ENCODE data around the gene TXNRD2. TPM values are rescaled to one million over a fixed set of nuclear protein-coding genes. Genes with fewer than 3 reads are reported as not detected.

The TXNRD2 gene
- total and polyA plus RNA-seq, 7 donors: 13.7 to 35.1 (median 21.1) TPM

DNA sequence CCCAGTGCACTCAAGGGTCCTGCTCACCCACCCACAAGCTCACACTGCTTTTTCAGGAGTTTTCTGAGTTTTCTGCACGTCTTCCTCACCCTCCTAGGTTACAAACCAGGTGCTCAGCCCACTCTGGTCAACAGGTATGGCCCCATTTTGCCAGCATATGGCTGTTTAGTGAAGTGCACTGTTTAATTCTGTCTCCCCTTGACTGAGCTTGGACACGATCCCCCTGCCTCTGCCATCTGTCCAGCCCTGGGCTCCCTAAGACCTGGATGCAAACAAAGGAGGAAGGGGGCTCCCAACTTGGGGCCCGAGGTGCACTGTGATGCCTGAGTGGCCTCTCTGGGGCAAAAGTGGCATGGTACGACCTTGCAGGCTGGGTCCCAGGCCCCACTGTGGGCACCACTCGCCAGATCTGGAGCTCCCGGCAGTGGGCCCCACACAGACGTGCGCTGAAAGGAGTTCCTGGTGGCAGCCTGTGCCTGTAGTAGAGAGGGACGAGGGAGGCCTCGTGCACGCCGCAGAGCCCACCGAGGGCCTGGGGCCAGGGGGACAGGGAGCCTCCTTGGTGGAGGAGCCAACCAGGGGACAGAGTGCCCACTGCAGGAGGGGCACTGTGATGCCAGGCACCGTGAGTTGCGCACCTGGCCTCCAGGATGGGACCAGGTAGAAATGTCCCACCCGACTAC is 37.3 kb downstream of the TXNRD2 start:
- Histone ChIP-seq H3K27ac (no peak overlapping the region), H3K9me3 (no peaks in the 10 kb centered on the region), H3K4me1 (no peaks in the 10 kb centered on the region), H3K27me3 (ENCODE audit: insufficient read depth in 3 of 3, low read length in 2 of 3) (no peaks in the 10 kb centered on the region), H3K36me3 (ENCODE audit: insufficient read depth in 1 of 2, low read depth in 1 of 2) (peaks cover 0 to 33% of the 10 kb centered on the region in 2 donors), H3K4me3 (no peak overlapping the region)
- DNase-seq: no peak
- intact Hi-C loops (cut with DNase I): no loop called here
- TF ChIP-seq, protein P1, sequence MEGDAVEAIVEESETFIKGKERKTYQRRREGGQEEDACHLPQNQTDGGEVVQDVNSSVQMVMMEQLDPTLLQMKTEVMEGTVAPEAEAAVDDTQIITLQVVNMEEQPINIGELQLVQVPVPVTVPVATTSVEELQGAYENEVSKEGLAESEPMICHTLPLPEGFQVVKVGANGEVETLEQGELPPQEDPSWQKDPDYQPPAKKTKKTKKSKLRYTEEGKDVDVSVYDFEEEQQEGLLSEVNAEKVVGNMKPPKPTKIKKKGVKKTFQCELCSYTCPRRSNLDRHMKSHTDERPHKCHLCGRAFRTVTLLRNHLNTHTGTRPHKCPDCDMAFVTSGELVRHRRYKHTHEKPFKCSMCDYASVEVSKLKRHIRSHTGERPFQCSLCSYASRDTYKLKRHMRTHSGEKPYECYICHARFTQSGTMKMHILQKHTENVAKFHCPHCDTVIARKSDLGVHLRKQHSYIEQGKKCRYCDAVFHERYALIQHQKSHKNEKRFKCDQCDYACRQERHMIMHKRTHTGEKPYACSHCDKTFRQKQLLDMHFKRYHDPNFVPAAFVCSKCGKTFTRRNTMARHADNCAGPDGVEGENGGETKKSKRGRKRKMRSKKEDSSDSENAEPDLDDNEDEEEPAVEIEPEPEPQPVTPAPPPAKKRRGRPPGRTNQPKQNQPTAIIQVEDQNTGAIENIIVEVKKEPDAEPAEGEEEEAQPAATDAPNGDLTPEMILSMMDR (IDR thresholded peaks at IDR 0.05): no peak
- no peak for ATAC-seq
- WGBS, 3 donors: 86 to 93% (median 89%) methylated on average over 16 of the region's 16 CpGs

DNA sequence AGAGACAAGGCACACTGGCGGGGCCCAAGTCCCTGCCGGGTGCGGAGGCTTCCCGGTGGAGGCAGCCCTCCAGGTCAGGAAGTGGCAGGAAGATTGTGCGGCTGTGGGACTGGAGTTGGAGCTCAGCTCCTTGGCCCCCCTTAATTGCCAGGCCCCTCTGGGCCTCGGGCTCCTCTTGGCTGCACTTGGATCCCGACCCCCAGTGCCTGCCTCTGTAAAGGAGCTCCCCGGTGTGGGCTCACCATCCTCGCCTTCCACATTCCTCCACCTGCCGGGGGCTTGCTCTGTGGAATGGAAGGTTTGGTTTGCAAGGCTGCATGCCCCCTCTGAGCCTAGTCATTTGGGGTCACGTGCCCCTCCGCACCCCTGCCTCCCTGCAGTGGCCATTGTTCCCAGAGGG is 38.1 kb downstream of the TXNRD2 start:
- Histone ChIP-seq H3K4me3 (no peak overlapping the region), H3K4me1 (no peaks in the 10 kb centered on the region), H3K36me3 (ENCODE audit: insufficient read depth in 1 of 2, low read depth in 1 of 2) (peaks cover 0 to 37% of the 10 kb centered on the region in 2 donors), H3K27me3 (ENCODE audit: insufficient read depth in 3 of 3, low read length in 2 of 3) (no peaks in the 10 kb centered on the region), H3K27ac (no peak overlapping the region), H3K9me3 (no peaks in the 10 kb centered on the region)
- TF ChIP-seq, protein P1 (IDR thresholded peaks at IDR 0.05): no peak
- ATAC-seq (no peak), DNase-seq (no peak)
- intact Hi-C loops (cut with DNase I): no loop called here
- 82 to 86% (median 84%) methylated on average over 12 of the region's 12 CpGs for WGBS, 3 donors

DNA sequence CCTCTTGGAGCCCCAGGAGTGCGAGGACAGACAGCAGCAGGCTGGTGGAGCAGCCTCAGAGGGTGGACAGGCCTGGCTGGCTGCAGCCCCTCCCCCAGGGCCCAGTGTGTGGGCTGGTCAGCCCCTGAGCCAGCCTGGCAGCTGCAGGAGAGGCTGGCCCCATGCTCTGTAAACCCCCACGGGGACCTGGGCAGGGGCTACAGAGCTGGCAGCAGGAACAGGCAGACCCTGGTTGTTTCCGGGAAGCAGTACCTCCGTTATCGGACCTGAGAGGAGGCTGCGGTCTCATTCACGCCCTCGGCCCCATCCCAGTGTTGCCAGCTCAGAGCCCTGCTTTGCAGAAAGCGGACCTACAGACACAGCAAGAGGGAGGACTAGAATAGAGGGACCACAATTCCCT is 38.6 kb downstream of the TXNRD2 start:
- intact Hi-C loops (cut with DNase I): no loop called here
- Histone ChIP-seq H3K36me3 (ENCODE audit: insufficient read depth in 1 of 2, low read depth in 1 of 2) (peaks cover 0 to 37% of the 10 kb centered on the region in 2 donors), H3K4me1 (no peaks in the 10 kb centered on the region), H3K9me3 (no peaks in the 10 kb centered on the region), H3K27me3 (ENCODE audit: insufficient read depth in 3 of 3, low read length in 2 of 3) (no peaks in the 10 kb centered on the region), H3K4me3 (no peak overlapping the region), H3K27ac (no peak overlapping the region)
- TF ChIP-seq, protein P1 (IDR thresholded peaks at IDR 0.05): no peak
- ATAC-seq: no peak
- WGBS, 3 donors: 77 to 85% (median 78%) methylated on average over 9 of the region's 9 CpGs
- DNase-seq: no peak

DNA sequence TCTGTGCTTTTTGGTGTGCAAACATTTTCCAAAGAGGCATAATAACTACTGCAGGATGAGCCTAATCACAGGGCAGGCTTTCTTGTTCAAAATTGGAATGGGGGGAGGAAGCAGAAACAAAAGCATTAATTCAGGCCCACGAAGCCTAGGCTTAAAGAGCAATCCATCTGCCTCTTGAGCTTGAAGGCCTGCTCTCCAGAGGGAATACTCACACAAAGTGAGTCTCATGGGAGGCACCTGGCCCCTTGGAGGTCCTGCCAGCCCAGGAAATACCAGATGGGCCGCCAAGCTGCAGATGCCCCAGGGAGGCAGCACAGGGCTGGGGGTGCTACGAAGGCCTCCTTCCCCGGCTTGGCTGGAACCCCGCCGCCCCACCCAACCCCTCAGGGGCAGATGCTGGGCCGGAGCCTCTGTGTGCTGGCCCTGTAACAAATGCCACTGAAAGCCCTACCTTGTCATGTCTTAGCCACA is 39.3 kb downstream of the TXNRD2 start:
- Histone ChIP-seq H3K9me3 (no peaks in the 10 kb centered on the region), H3K4me3 (no peak overlapping the region), H3K36me3 (ENCODE audit: insufficient read depth in 1 of 2, low read depth in 1 of 2) (peaks cover 0 to 43% of the 10 kb centered on the region in 2 donors), H3K4me1 (no peaks in the 10 kb centered on the region), H3K27ac (no peak overlapping the region), H3K27me3 (ENCODE audit: insufficient read depth in 3 of 3, low read length in 2 of 3) (no peaks in the 10 kb centered on the region)
- no peak for ATAC-seq
- WGBS, 3 donors: 75 to 80% (median 75%) methylated on average over 7 of the region's 7 CpGs
- intact Hi-C loops (cut with DNase I): no loop called here
- DNase-seq: no peak
- TF ChIP-seq, protein P1 (IDR thresholded peaks at IDR 0.05): no peak
